Ovary (tissue), 9 donors: ENCODE results near the gene C14orf93. TPM values are rescaled to one million over a fixed set of nuclear protein-coding genes. Genes with fewer than 3 reads are reported as not detected.

Source experiments
- DNase-seq, 5 donors: peaks; one replicate each; pipeline ENCODE4 v3.0.0-alpha.2; 2019 to 2020
- H3K27ac ChIP-seq, 2 donors: fragments of 200-600 bp; one replicate each; pipeline versions ENCODE4 v1.5.1 to v1.8.0; 2019 to 2022
- H3K27me3 ChIP-seq: fragments of 200-600 bp; one replicate; pipeline ENCODE4 v1.8.0; 2022
- H3K36me3 ChIP-seq: fragments of 200-600 bp; sonication (generic); one replicate; pipeline ENCODE4 v1.5.1; 2019
- H3K4me1 ChIP-seq: one replicate; pipeline ENCODE4 v1.8.1; 2013; ENCODE audit warnings: mild to moderate bottlenecking, moderate library complexity; ENCODE audit not compliant: insufficient read depth
- H3K4me3 ChIP-seq: fragments of 200-600 bp; sonication (generic); one replicate; pipeline ENCODE4 v1.5.1; 2017
- H3K9me3 ChIP-seq, 2 donors: fragments of 200-600 bp in 1 of 2; sonication (generic) in 1 of 2; one replicate each; pipeline versions ENCODE4 v1.5.1 to v1.8.1; 2013 to 2019; ENCODE audit warnings: mild to moderate bottlenecking in 1 of 2, moderate library complexity in 1 of 2
- CTCF ChIP-seq, 3 donors: fragments of 450-650 bp in 2 of 3; fragments of 200-600 bp in 1 of 3; IDR thresholded peaks; one replicate each; pipeline versions ENCODE4 v1.5.1 to v1.8.0; 2016 to 2022; ENCODE audit warnings: antibody characterized with exemption in 3 of 3, mild to moderate bottlenecking in 1 of 3
- EP300 ChIP-seq: sonication (generic); formaldehyde crosslinking; IDR thresholded peaks from one replicate; pipeline ENCODE4 v1.6.1; 2017; ENCODE audit warnings: antibody characterized with exemption
- POLR2A ChIP-seq: fragments of 450-650 bp; IDR thresholded peaks from one replicate; pipeline ENCODE4 v1.6.1; 2017; ENCODE audit warnings: antibody characterized with exemption, mild to moderate bottlenecking, moderate library complexity
- WGBS, 3 donors: extraction: QIAGEN DNeasy Blood & Tissue Kit in 1 of 3; methylation state at CpG; one replicate each; pipeline versions ENCODE4 v1.1.5 to v1.1.7; 2013 to 2017; 5-methylcytosine and 5-hydroxymethylcytosine counted together
- intact Hi-C, 4 donors: fragments of 100-400 bp; cut with DNase I; formaldehyde crosslinking; loops; one replicate each; pipeline versions ENCODE4 v1.11.0 to v1.15.1; 2022 to 2023
- polyA plus RNA-seq, 2 donors: library from polyadenylated mRNA; stranded (reverse); fragments of 200-250 nt in 1 of 2; fragments of 350-450 nt in 1 of 2; fragmentation: Illumina TruSeq in 1 of 2; extraction: RNeasy Lipid Tissue Mini Kit (QIAGEN cat#74804) in 1 of 2; gene quantifications; one replicate each; pipeline ENCODE4 v1.2.3, GENCODE V29; 2013 to 2014
- total RNA-seq, 7 donors: library from RNA; depleted of rRNA in 2 of 7; stranded (reverse); fragments of >200 nt in 2 of 7; fragmentation: NEBNext Ultra II Directional in 3 of 7; extraction: Animal tissue kit (Norgen Biotek cat#: 25700) in 3 of 7; gene quantifications; one replicate each; pipeline versions ENCODE4 v1.1.0 to v1.2.4, GENCODE V29; 2016 to 2023
- donor health status: DM: no; HTN: no; CAD: no; lungs with moderate emphysema.
- donor health status: DM: no; HTN: no; CAD: no.
- donor health status: Bipolar disorder and iron deficiency.
- donor health status: DM: yes; HTN: yes; CAD: no.
- donor health status: DM: no; HTN: no; CAD: no.
- donor health status: DM: yes; HTN: yes; CAD: no.

C14orf93 gene
- total and polyA plus RNA-seq, 9 donors, result 7.2 to 12.7 (median 10.8) TPM

- DNase-seq, result no peak
- WGBS, 3 donors, result 87 to 92% (median 89%) methylated on average over 4 of the region's 4 CpGs
- Histone ChIP-seq H3K27me3 (no peaks in the 10 kb centered on the region), H3K4me1 (no peaks in the 10 kb centered on the region), H3K9me3 (no peaks in the 10 kb centered on the region), H3K4me3 (no peak overlapping the region), H3K36me3 (no peaks in the 10 kb centered on the region), H3K27ac (no peak overlapping the region)
- intact Hi-C loops, result no loop called here
- TF ChIP-seq EP300 (no peak), POLR2A (no peak), CTCF (IDR thresholded peaks at IDR 0.05) (no peak)
Observed at GRCh38 chr14:22939684-22940083, 70.3 kb downstream of the C14orf93 start.

Other genes starting within 250 kb of the C14orf93 start
- 10 to 100 TPM; 52.7 to 99.3 (median 83.8) TPM for gene OXA1L, start 243.5 kb downstream of the C14orf93 start, total RNA-seq
- gene OXA1L, start 243.5 kb downstream of the C14orf93 start, polyA plus RNA-seq, result 100 to 1,000 TPM in 1 of 2 donors, 10 to 100 TPM in 1; 96.9 to 199 TPM
- gene SLC7A7, start 194.7 kb downstream of the C14orf93 start, total RNA-seq, result 10 to 100 TPM in 1 of 7 donors, 1 to 10 TPM in 5, under 1 TPM in 1; 0.91 to 25.0 (median 5.1) TPM
- gene SLC7A7, start 194.7 kb downstream of the C14orf93 start, polyA plus RNA-seq, result 10 to 100 TPM in 1 of 2 donors, 1 to 10 TPM in 1; 3.2 to 23.2 TPM
- 10 to 100 TPM; 29.0 to 78.3 (median 54.1) TPM for gene MRPL52, start 180.3 kb downstream of the C14orf93 start, total RNA-seq
- 10 to 100 TPM; 32.9 to 45.3 TPM for gene MRPL52, start 180.3 kb downstream of the C14orf93 start, polyA plus RNA-seq
- 100 to 1,000 TPM in 4 of 7 donors, 10 to 100 TPM in 3; 70.0 to 267 (median 174) TPM for gene MMP14, start 173.6 kb downstream of the C14orf93 start, total RNA-seq
- gene MMP14, start 173.6 kb downstream of the C14orf93 start, polyA plus RNA-seq, result 100 to 1,000 TPM in 1 of 2 donors, 10 to 100 TPM in 1; 90.2 to 156 TPM
- 100 to 1,000 TPM in 4 of 7 donors, 10 to 100 TPM in 3; 56.9 to 122 (median 105) TPM for gene LRP10, start 138.4 kb downstream of the C14orf93 start, total RNA-seq
- gene LRP10, start 138.4 kb downstream of the C14orf93 start, polyA plus RNA-seq, result 10 to 100 TPM; 32.4 to 71.6 TPM
- 1 to 10 TPM in 1 of 7 donors, under 1 TPM in 6; 0.12 to 1.1 (median 0.66) TPM for gene REM2, start 126.9 kb downstream of the C14orf93 start, total RNA-seq
- under 1 TPM; 0.40 to 0.74 TPM for gene REM2, start 126.9 kb downstream of the C14orf93 start, polyA plus RNA-seq
- 100 to 1,000 TPM in 5 of 7 donors, 10 to 100 TPM in 2; 90.9 to 244 (median 129) TPM for gene RBM23, start 91.0 kb downstream of the C14orf93 start, total RNA-seq
- gene RBM23, start 91.0 kb downstream of the C14orf93 start, polyA plus RNA-seq, result 100 to 1,000 TPM in 1 of 2 donors, 10 to 100 TPM in 1; 57.0 to 104 TPM
- 10 to 100 TPM; 37.6 to 92.3 (median 65.4) TPM for gene PRMT5, start 80.8 kb downstream of the C14orf93 start, total RNA-seq
- 100 to 1,000 TPM in 1 of 2 donors, 10 to 100 TPM in 1; 40.2 to 109 TPM for gene PRMT5, start 80.8 kb downstream of the C14orf93 start, polyA plus RNA-seq
- 100 to 1,000 TPM in 1 of 7 donors, 10 to 100 TPM in 6; 31.6 to 111 (median 41.6) TPM for gene HAUS4, start 53.1 kb downstream of the C14orf93 start, total RNA-seq
- 10 to 100 TPM; 55.6 to 58.4 TPM for gene HAUS4, start 53.1 kb downstream of the C14orf93 start, polyA plus RNA-seq
- 10 to 100 TPM; 13.7 to 34.5 (median 19.1) TPM for gene AJUBA, start 27.6 kb downstream of the C14orf93 start, total RNA-seq
- 10 to 100 TPM; 11.2 to 21.1 TPM for gene AJUBA, start 27.6 kb downstream of the C14orf93 start, polyA plus RNA-seq
- 100 to 1,000 TPM in 1 of 7 donors, 10 to 100 TPM in 6; 65.3 to 144 (median 77.4) TPM for gene PSMB5, start 24.8 kb upstream of the C14orf93 start, total RNA-seq
- 100 to 1,000 TPM in 1 of 2 donors, 10 to 100 TPM in 1; 79.9 to 112 TPM for gene PSMB5, start 24.8 kb upstream of the C14orf93 start, polyA plus RNA-seq
- not detected for gene PSMB11, start 32.1 kb upstream of the C14orf93 start, total RNA-seq
- gene PSMB11, start 32.1 kb upstream of the C14orf93 start, polyA plus RNA-seq, result not detected
- gene CDH24, start 47.4 kb upstream of the C14orf93 start, total RNA-seq, result 1 to 10 TPM; 1.0 to 6.6 (median 2.3) TPM
- 1 to 10 TPM; 2.1 to 5.5 TPM for gene CDH24, start 47.4 kb upstream of the C14orf93 start, polyA plus RNA-seq
- 100 to 1,000 TPM in 5 of 7 donors, 10 to 100 TPM in 2; 83.3 to 162 (median 135) TPM for gene ACIN1, start 85.0 kb upstream of the C14orf93 start, total RNA-seq
- gene ACIN1, start 85.0 kb upstream of the C14orf93 start, polyA plus RNA-seq, result 100 to 1,000 TPM in 1 of 2 donors, 10 to 100 TPM in 1; 95.4 to 165 TPM
- 10 to 100 TPM; 13.8 to 47.2 (median 41.5) TPM for gene C14orf119, start 85.4 kb upstream of the C14orf93 start, total RNA-seq
- gene C14orf119, start 85.4 kb upstream of the C14orf93 start, polyA plus RNA-seq, result 10 to 100 TPM; 31.4 to 55.6 TPM
- not detected for gene CIROP, start 94.8 kb upstream of the C14orf93 start, total RNA-seq
- gene CIROP, start 94.8 kb upstream of the C14orf93 start, polyA plus RNA-seq, result not detected
- gene CEBPE, start 109.1 kb upstream of the C14orf93 start, total RNA-seq, result not detected
- under 1 TPM in 1 of 2 donors, not detected in 1; 0.04 TPM for gene CEBPE, start 109.1 kb upstream of the C14orf93 start, polyA plus RNA-seq
- gene SLC7A8, start 173.5 kb upstream of the C14orf93 start, total RNA-seq, result 100 to 1,000 TPM in 3 of 7 donors, 10 to 100 TPM in 4; 51.1 to 161 (median 95.4) TPM
- 100 to 1,000 TPM in 1 of 2 donors, 10 to 100 TPM in 1; 45.9 to 104 TPM for gene SLC7A8, start 173.5 kb upstream of the C14orf93 start, polyA plus RNA-seq
- not detected for gene RNF212B, start 227.8 kb upstream of the C14orf93 start, total RNA-seq
- not detected for gene RNF212B, start 227.8 kb upstream of the C14orf93 start, polyA plus RNA-seq